ENCODE measurements around the gene POLA1.

Gene POLA1

DNA sequence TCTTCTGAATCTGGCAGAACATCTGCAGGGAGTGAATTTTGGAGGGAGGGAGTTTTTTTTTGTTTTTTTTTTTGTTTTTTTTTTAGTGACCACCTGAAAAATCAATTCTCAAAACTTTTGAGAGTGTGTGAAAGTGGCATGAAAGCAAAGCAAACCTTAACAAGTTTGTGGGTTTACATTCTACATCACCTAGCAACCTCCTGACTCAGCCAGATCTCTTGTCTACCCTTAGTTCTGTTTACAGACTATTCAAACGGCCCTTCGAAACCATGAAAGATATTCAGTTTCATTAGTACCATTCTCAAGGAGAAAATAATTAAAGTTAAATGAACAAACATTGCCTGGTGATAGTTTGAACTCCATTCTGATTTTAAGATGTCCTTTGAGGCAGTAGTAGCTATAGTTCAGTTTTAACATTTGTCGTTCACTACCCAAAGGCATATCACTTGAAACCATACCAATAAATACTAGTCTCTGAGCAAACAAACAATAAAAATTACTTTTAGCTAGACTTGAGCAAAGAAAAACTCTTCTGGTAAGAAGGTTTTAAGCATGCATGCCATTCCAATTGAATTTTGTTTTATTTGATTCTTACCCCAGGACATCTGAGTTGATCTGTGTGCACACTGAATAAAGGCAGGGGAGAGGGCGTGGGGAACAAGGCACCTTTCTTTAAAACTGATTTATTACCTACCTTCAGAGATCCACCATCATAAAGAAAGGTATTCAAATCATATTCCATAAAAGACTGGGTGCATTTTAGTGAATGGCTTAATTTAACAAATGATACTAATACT is 184.3 kb downstream of the POLA1 start:
- no peak for DNase-seq

DNA sequence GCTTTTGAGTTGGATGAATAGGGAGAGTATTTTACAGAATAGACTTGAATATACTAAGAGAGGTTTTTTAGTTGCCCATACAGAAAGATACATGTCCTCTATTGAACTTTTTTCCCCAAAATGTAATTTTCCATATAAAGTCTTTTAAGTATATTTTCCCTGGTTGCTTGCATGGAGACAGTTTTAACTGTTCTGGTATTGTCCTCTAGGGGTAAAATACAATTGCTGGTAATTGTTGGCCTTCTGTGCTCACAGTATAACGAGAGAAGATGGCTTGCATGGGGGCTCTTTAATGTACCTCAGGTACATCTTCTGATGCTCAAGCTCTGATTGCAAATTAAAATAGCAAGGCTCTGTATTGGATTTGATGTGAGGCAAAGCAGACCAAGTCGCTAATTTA is 186.0 kb downstream of the POLA1 start:
- no peak for DNase-seq

DNA sequence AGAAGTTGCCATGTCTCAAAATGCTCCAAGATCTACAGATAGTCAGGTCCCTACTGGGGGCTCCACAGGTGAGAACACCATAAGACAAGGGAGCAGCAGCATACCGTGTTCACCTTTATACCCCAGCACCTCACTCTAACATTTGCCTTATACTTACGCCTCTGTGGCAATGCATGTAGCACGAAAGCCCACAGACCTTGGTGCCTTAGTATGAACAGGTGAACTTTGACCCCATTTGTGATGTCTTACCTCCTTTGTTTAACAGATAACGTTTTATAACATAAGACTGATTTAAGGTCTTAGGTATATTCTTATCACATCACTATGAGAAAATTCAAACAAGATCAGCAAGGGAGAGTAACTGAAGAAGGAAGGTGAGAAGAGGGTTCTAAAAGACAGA is 193.2 kb downstream of the POLA1 start:
- no peak for DNase-seq

DNA sequence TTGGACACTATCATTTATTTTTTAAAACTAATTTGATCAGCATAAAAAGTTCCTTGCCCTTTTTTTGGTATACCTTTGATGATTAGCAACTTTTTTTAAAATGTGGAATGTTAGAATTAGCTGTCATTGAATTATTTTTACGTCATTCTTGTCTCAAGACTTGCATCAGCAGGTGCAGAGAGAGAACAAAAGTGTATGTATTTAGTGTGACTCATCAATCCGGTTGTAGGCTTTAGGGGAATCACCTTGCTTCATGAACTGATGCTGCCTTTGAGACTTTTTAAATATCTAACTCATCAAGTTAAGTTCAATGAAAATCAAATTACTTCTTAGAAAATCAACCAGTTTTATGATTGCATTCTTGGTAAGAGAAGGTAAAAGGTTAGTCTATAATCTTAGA is 197.0 kb downstream of the POLA1 start:
- no peak for DNase-seq

DNA sequence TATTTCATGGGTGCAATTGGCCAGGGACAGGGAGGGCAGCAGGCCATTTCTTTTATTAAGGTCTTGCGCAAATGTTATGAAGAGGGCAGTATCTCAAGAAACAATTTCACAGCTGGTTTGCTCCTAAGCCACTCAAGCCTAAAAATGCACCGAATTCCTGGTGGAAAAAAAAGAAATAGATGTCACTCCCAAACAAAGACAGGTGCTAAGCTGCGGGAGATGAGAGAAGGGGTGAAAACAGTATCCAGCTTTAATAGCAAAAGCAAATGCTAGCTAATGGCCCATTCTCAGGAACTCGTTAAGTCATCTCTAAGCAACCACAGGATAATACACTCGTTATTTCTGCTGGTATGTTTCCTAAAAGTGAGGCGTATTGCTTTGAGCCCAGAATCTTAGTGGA is 205.7 kb downstream of the POLA1 start:
- DNase-seq = no peak

DNA sequence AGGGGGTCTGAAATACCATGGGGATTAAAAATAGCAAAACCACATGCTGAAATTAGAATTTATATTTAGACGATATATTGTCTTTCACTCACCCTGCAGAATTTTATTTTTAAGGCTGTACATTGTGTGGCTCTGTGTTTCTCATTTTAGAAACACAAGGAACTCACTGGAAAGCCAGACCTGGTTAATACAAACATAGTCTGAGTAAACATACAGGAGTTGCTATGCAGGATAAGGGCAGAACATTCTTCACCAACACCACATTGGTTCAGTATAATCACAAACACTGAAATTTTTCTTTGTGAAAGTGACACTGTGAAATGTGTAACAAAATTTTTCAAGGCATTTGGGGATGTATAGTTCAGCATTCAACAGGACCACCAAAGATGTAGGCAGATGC is 206.5 kb downstream of the POLA1 start:
- no peak for DNase-seq

DNA sequence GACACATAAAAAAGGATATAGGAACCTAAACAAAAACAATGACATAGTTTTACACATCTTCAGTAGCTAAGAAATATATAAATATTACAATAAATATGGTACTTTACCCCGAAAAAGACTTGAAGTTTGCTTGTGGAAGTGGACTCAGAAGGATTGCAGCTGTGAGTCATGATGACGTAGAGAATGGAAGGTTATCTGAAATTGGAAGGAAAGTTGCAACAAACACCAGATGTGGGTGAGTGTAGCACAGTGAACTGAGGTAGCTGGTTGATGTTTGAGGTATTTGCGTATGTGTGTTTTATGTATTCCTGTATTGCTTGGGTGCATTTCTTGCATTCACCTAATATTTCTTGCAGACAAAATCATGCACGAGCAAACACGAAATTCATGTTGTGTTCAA is 209.1 kb downstream of the POLA1 start:
- no peak for DNase-seq

DNA sequence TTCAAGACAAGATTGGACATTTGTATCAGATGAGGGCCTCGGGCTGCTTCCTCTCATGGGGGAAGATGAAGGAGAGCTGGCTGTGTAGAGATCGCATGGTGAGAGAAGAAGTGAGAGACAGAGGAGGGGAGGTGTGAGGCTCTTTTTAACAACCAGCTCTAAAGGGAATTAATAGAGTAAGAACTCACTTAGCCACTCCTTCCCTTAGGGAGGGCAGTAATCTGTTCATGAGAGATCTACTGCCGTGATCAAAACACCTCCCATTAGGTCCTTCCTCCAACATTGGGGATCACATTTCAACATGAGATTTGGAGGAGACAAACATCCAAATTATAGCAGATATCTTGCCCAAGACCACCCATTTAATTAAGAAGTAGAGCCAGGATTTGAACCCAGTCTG is 225.0 kb downstream of the POLA1 start:
- DNase-seq = no peak

DNA sequence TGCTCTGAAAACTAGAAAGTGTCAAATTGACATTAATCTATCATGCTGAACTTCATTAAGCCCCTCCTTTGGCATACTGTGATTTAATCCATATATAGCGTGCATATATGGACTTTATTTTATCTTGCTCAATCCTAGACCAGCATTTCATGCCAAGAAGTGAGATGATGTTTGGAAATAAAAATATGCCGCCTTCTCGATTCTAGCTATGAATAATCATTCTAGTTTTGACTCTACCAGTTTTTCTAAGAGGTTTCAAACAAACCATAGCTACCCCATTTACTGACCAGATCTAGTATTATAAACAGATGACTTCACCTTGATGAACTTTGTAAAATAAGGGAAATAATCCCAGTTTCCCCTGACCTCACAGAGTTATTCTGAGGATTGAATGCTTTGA is 227.1 kb downstream of the POLA1 start:
- DNase-seq = no peak

DNA sequence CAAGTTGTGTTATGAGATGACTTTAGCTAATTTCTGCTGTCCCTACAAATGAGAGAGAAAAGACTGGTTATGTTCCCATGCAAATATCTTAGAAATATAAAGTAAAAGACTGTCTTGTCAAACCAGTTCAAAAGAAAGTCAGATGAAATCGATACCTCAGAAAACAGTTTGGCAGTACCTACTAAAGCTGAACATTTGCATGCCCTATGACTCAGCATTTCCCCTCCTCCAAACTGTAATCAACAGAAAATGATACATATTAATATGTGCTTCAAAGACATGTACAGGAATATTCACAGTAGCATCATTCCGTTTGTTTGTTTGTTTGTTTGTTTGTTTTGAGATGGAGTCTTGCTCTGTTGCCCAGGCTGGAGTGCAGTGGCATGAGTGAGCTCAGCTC is 231.7 kb downstream of the POLA1 start:
- no peak for DNase-seq

DNA sequence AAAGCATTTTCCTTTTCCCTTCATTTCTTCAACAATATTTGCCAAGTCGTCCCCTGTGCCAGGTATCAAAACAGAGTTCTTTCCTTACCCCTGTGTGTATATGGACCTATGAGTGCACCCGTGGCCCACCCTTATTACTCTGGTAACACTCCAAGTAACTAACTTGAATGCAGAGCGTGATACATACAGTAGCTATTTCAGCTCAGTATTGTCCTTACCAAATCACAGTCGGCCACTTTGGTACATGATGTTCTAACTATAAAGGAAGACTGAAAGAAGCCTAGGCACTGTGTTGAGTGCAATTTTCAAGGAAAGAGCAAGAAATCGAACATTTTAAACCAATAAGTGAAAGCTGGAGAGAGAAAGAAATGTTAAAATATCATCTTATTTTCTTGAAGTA is 233.7 kb downstream of the POLA1 start:
- DNase-seq = no peak

DNA sequence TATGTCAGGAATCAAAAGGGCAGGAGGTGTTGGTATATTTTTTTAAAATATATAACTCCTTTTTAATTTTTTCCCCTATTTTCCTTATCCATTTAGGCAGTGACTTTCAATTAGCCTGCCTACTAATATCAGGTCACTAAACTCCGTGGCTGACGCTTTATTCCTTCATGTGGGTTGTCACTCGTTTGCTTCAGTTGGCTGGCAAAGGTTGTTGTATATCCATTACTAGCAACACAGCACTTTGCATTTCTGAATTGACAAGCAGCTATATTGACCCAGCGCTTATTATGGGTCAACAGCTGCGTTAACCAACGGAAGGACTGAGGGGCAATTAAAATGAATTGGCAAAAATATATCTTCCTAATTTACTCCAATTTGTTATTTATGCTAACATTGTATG is 234.4 kb downstream of the POLA1 start:
- DNase-seq = no peak

DNA sequence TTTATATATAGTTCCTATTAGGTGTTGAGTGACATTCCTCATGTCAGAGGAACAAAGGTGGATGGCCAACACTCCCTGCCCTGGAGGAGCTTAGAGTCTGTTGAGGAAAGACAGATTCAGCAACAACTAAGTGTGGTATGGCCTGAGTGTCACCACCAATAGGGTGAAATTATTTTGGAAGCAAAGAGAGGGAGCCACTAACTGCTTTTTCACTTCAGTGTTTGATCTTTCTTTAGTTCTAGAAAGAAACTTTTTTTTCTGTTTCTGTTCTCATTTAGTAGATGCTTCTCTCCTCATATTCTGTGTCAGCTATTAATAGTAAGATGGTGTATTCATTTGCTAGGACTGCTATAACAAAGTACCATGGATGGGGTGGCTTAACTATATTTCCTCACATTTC is 240.6 kb downstream of the POLA1 start:
- DNase-seq = no peak

DNA sequence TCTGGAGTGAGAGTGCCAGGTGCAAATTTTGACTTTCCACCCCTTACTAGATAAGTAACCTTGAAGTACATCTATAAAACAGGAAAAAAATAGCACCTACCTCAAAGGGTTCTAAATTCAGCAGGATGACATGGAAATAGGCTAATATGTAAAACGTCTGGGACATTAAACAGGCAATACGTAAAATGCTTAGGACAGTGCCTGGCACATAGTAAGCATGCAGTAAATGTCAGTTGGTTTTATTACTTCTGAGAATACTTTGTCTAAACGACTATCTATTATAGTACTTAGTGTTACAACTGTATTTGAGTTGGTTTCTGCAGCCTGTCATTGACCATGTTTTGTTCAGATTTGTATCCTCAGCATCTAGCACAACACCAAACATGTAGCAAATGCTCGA is 251.3 kb downstream of the POLA1 start:
- no peak for DNase-seq

DNA sequence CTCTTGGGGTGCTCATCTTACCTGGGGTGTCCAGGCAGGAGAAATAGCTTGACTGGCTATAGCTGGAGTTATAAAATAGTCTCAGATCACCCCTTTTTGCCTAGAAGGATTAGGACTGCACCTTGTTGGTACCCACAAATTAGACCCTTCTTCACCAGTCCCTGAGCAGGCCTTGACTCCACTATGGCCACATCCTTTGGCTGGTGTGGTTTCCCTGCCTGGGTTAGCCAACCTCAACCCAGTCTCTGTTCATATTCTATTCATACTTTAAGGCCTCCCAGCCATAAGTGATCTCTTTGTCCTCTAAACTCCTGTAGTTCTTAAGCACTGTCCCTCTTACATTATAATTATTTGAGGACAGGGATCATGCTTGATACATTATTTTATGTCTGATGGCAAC is 252.7 kb downstream of the POLA1 start:
- no peak for DNase-seq

DNA sequence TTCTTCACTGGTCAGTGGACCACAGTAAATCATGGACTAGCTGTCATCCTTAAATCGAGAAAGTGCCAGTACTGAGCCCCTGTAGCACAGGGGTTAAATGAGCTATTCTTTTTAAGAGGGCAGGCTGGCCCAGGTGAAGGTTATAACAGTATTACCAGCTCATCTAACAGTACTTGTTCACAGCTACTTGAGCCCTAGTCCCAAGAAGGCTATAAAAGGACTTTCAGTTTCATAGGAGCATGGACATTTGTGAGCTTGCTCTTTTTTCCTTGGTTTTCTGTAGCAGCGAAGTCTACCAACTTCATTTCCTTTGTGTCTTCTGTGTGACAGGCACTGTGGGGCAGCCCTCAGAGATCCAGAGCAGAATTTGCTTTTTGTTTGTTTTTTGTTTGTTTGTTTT is 261.0 kb downstream of the POLA1 start:
- no peak for DNase-seq

DNA sequence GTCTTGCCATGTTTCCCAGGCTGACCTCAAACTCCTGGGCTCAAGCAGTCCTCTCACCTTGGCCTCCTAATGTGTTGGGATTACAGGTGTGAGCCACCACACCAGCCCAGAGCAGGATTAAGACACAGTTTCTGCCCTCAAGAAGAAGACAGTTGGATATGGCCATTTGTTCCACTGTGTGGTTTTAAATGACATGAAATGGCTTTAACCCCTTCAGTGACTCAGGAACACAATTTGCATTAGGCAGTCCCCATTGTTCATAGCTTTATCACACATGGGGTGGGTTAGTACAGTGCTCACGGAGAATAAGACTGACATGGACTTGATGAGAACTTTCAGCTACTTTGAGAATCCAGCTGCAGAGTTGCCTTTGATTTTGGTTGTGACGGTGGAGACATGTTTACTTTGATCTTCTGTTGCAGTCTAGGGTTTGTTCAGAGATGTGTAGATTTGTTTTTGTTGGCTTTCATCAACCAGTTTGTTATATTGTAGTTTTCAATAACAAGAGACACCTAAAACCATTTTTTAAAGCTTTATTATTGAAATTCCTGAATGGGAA is 261.7 kb downstream of the POLA1 start:
- no peak for DNase-seq

DNA sequence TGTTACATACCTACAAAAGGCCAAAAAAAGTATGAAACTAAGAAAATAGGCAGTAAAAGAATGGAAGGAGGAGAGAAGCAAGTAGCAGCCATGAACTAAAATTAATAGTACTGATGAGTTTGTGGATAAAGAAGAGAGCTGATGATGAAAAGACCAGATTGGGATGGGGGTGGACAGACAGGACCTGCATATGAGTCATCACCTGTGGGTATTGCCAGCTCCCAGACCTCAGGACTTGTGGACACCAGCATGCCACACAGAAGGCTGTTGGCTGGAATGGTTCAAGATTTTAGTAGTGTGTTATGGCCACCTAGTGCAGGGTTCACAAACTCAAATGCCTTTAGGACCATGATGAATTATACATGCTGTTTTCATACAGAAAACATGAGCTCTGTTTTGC is 263.1 kb downstream of the POLA1 start:
- DNase-seq = no peak

DNA sequence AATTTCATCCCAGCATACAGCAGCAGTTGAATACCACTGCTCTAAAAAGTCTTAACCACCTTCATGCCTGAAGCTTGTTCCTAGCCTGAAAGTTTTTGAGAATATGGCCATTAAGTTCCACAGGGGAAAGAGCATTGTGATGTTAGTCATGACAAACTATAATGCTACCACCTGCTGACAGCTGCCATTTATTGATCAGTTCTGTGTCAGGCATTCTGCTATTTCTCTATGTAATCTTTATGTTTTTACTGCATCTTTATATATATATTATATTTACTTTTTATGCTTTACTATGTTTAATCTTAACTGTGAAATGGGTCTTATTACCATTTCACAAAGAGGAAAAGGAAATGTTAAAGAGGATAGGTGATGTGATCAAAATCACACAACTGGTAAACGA is 268.1 kb downstream of the POLA1 start:
- DNase-seq = no peak

DNA sequence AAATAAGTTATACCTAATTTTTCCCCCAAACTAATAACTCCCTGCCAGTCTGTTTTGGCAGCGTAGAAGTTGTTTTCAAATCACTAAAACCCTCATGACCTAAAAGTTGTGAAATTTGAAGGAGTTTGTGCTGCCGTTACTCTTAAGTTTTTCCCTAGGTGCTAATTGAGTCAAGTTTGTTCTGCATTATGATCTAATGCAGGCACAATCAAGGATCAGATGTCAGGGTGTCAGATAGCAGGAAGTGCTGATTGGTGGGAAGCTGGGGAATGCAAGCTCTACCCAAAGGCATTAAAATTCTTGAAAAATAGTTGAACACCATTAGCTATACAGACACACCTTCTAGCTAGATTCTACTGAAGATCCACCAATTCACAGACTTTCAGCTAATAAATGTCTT is 270.1 kb downstream of the POLA1 start:
- no peak for DNase-seq

DNA sequence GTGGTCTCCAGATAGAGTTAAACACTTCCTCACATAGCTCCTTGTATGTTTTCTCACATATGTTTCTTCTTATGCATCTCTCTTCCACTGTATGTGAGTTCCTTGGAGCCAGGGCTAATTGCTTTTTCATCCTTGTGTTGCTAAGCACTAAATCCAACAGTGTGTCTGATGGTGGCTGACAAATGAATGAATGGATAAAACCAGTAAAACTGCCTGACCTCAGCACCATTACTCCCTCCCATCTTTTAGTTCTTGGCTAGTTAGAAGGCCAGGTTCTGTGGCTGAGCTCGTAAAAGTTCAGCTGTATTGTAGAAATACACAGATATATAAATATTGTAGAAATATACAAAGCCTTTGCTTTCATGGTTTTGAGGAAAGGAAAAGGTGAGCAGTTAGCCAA is 271.7 kb downstream of the POLA1 start:
- no peak for DNase-seq

DNA sequence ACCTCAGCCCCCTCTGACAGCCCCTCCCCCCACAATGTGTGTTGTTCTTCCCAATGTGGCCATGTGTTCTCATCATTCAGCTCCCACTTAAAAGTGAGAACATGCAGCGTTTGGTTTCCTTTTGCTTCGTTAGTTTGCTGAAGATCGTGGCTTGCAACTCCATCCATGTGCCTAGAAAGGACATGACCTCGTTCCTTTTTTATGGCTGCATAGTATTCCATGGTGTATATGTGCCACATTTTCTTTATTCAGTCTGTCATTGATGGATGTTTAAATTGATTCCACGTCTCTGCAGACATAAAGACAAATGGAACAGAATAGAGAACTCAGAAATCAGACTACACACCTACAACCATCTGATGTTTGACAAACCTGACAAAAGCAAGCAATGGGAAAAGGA is 276.1 kb downstream of the POLA1 start:
- no peak for DNase-seq

DNA sequence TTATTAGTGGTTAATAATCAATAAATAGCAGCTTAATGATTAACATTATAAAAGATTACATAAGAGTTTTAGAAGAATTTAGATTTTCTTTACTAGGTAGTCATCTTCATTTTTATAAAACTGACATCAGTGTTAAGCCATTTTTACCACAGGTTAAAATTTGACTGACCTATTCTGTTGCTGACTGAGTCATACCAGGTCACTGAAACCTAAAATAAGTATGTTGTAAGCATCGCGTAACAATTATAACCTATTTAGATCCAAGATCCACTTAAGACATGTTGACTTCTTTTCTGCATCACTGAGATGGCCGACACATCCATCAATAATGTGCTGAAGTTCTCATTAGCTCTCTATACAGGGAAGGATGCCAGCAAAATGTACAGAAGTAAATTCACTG is 285.4 kb downstream of the POLA1 start:
- no peak for DNase-seq

DNA sequence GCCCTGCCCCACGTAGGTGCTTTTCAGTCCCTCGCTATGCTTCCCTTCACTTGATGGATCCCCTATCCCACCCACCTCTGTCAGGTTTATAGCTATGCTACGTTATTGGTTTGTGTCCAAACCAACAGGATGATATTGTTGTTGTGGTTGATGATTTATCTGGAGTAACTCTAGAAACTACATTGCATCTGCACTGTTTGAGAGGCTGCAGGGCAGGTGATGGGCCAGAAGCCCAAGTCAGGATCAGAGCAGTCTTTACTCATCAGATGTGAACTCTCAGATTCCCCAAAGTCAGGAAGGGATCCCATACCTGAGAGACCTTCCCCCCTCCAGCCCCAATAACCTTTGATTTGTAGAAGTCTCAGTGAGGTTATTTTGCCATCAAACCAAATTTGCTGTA is 287.3 kb downstream of the POLA1 start:
- DNase-seq = no peak

DNA sequence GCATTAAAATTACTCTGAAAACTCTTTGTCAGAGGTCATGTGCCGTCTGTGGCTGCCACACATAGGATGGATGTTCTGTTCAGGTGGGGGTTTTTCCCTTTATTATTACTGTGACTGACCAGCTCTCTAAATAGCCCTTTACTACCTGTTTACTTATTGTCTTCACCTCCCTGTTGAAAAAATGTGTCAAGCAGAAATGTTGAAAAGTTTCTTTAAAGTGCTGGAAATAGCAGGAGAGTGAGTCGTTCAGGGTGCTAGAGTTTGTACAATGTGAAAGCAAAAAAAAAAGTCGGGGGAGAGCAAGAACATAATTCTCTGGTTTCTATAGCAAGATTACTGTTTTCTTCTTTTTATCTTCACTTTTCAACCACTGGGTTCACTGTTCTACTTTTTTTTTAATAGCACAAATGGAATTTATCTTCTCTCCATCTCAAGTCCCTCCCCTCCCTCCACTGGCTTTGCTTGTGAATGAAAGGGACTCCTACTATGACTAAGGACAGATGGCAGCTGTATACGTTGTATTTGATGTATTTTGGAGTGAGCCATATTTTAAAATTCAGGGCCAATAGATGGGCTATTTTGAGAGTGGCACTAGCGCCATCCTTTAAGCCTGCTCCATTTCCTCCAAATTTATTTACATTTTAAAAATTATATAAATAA is 288.7 kb downstream of the POLA1 start:
- DNase-seq = no peak
